Left ventricle myocardium inferior (tissue), 1 donor: ENCODE results near the gene CRLF3. TPM values are rescaled to one million over a fixed set of nuclear protein-coding genes. Genes with fewer than 3 reads are reported as not detected.

Experiments used
- total RNA-seq: library from RNA; stranded (reverse); fragmentation: NEBNext Ultra II Directional; extraction: Animal tissue kit (Norgen Biotek cat#: 25700); gene quantifications from one replicate; pipeline ENCODE4 v1.2.1, GENCODE V29; 2021
- donor health status: DM: no; HTN: yes; CAD: no; lungs with severe emphysema.

The CRLF3 gene
- total RNA-seq, 1 donor from 2014 or later, result 4.7 TPM

Other genes with a start within 250 kb of the CRLF3 start
- gene ATAD5, start 7.3 kb upstream of the CRLF3 start, total RNA-seq, result 0.36 TPM
- 17.7 TPM for gene TEFM, start 81.5 kb upstream of the CRLF3 start, total RNA-seq
- gene ADAP2, start 97.3 kb upstream of the CRLF3 start, total RNA-seq, result 7.0 TPM
- gene RNF135, start 146.3 kb upstream of the CRLF3 start, total RNA-seq, result 4.6 TPM